Activated gamma-delta T cell treated with anti-CD3 and anti-CD28 coated beads, Interleukin-2, amount 50 U/mL, for 16 hours (primary cell): ENCODE data around the gene MRPS24.
"Not testable (repeated sequence)": the region's sequence is repeated elsewhere in the genome, so short reads cannot be mapped to it uniquely, and the experiment has no call there.

Source experiments
- DNase-seq: peaks from one replicate; pipeline ENCODE4 v3.0.0-alpha.2; 2020; ENCODE audit warnings: low read depth

MRPS24 gene

DNA sequence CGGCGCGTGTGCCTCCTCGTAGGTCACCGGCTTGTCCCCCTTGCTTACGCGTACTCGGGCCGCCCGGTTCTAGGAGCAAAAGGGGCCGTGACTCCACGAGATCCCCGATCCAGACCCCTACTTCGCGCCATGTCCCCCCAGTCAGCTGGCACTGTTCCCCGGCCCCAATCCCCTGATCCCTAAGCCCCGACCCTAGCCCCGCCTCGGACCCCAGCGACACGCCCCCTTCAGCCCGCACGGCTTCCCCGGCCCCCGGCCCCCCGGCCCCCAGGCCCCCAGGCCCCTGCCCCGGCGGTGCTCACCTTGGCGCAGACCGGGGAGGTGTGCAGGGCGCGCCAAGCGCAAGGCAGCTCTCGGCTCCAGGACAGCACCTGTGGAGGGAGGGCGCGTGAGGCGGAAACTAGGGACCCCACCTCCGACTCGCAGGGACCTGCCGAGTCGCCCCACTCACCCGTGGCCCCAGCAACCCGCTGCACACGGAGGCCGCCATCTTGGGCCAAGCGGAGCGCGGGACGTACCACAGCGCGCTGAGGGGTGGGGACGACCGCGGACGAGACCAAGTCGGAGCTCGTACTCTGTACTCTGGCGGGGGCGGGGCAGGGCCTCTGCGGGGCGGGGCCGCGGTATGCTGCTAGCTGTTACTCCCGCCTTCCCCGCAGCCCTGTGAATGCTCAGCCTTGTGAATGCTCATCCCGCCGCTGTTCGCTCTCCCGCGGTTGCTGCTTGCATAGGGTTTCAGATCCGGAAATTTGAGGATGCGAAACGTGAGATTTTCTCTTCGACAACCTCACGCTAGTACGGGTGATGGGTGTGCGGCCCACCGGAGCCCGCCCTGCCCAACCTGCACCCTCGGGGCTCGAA, at the start of gene MRPS24:
TSS of gene MRPS24 (minus strand) at position 512 of the 861 bp plus-strand sequence. CDS start at position 490, 22 bp downstream.
- DNase-seq, result peak; percentile 91

GRCh38 chr7:43915907-43916306, 46.6 kb upstream of the MRPS24 start:
- DNase-seq, result no peak

DNA sequence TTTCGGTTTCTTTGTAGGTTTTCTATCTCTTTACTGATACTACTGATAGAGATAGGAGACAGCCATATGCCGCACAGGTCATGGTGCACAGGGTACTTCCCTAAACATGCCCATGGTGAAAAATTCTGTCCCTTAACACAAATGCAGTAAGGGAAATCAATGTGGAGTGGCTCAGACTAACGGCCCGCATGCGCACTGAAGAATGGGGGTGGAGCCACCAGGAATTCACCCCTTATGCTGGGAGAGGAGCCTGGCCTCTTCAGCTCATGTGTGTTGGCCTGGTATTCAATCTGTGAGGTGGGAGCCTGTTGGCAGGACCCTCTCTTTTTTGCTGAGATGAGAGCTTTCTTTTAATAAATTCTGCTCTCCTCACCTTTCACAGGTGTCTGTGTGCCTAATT, 45.5 kb upstream of the MRPS24 start:
- DNase-seq, result no peak

- DNase-seq, result peak; percentile 34
Measured at GRCh38 chr7:43906331-43907010, 37.2 kb upstream of the MRPS24 start, which contains the start of gene URGCP. Gene URGCP (minus strand): TSS chr7:43906596. CDS start chr7:43906575, 21 bp downstream.

GRCh38 chr7:43905956-43906330, 36.6 kb upstream of the MRPS24 start:
- DNase-seq, result no peak

DNA sequence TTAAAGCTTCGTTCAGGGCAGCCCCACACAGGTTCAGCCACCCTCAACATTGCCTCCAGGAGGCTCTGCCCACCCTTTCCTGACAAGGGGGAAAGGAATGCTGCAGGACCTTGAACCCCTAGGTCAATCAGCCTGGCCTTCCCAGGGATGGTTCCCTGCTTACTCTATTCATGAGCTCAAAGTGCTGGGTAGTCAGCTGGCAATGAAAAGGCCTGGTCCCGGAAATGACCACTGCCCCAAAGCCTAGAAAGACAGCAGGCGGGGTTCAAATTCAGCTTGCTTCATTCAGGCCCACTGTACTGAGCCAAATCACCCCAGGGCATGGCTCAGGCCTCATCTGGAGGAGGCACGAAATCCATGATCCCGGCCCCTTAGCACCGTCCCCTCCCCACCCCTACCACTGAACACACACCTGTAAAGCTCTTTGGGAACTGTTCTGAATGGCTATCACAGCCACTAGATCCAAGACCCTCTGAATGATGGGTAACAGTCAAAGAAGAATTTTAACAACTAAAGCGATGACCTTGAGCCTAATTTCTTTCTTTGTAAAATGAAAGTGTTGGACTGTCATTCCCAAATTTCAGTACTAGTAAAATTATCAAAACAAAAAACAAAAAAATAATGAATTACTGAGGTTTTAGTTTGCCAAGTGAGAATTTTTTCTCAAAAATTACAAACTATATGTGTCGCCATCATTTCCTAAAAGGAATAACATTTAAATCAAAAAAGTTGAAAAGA, 36.1 kb upstream of the MRPS24 start:
- DNase-seq, result no peak

GRCh38 chr7:43904533-43905208, 35.4 kb upstream of the MRPS24 start:
- no peak for DNase-seq

GRCh38 chr7:43902542-43903054, 33.3 kb upstream of the MRPS24 start:
- no peak for DNase-seq

GRCh38 chr7:43898571-43898970, 29.3 kb upstream of the MRPS24 start:
- DNase-seq, result not testable (repeated sequence)

GRCh38 chr7:43895847-43896415, 26.6 kb upstream of the MRPS24 start:
- no peak for DNase-seq

- no peak for DNase-seq
Measured at GRCh38 chr7:43891069-43891955, 22.0 kb upstream of the MRPS24 start.

- no peak for DNase-seq
Measured at GRCh38 chr7:43890468-43890867, 21.2 kb upstream of the MRPS24 start.

- DNase-seq, result no peak
Measured at GRCh38 chr7:43888993-43889945, 20.0 kb upstream of the MRPS24 start.

GRCh38 chr7:43884617-43885016, 15.3 kb upstream of the MRPS24 start:
- DNase-seq, result no peak

- no peak for DNase-seq
Measured at GRCh38 chr7:43884209-43884608, 14.9 kb upstream of the MRPS24 start.

DNA sequence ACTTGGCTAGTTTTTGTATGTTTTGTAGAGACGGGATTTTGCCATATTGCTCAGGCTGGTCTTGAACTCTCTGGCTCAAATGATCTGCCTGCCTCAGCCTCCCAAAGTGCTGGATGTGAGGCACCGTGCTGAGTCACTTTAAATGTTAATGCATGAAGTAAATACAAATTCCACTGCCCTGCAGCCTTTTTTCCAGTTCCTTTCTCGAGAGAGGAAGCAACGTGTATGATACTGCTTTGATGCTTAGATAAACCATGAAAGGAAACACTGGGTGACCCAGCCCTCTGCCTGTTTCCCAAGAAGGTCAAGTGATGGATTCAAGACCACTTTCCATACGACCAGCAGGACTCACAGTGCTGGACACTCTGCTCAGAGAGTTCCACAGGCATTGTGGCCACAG, 11.3 kb upstream of the MRPS24 start:
- DNase-seq, result no peak

DNA sequence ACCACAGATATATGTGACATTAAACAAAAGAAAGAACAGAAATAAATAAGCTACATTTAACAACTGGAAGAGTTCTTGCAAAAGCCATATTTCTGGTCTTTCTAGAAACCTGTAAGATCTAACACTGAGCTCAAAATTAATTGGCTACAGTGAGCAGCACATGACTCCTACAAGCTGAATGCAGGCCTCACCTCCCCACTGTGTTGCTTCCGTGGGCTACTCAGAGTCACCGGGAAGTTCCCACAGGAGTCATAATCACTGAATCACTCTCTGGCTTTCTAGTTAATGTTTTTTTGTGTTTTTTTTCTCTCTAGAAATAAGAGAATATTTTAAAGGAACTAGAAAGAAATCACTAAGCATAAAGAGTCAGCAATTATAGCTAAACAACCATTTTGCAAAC, 10.2 kb upstream of the MRPS24 start:
- no peak for DNase-seq

DNA sequence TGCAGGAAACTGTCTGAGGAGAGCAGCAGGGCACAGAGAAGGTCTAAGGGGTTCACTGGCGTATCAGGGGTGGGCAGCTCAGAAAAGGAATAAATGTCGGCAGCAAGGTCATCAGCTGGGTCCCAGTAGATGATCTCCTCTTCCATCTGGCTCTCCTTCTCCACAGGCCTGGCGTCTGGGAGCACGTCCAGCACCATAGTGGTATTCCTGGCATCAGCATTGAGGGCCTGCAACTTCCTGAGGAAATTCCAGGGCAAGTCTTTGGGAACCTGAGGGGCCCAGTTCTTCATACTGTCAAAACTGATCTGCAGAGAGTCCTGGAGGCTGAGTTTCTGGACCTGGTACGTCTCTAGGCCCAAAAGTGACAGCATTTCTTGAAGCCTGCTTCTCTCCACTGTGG, 9.6 kb upstream of the MRPS24 start:
- DNase-seq, result no peak
